ENCODE measurements around the gene UFM1. TPM values are rescaled to one million over a fixed set of nuclear protein-coding genes. Genes with fewer than 3 reads are reported as not detected.
"Not testable (repeated sequence)": the region's sequence is repeated elsewhere in the genome, so short reads cannot be mapped to it uniquely, and the experiment has no call there.

Gene UFM1
- total RNA-seq, 1 experiment from 2014 or later: 42.9 TPM

DNA sequence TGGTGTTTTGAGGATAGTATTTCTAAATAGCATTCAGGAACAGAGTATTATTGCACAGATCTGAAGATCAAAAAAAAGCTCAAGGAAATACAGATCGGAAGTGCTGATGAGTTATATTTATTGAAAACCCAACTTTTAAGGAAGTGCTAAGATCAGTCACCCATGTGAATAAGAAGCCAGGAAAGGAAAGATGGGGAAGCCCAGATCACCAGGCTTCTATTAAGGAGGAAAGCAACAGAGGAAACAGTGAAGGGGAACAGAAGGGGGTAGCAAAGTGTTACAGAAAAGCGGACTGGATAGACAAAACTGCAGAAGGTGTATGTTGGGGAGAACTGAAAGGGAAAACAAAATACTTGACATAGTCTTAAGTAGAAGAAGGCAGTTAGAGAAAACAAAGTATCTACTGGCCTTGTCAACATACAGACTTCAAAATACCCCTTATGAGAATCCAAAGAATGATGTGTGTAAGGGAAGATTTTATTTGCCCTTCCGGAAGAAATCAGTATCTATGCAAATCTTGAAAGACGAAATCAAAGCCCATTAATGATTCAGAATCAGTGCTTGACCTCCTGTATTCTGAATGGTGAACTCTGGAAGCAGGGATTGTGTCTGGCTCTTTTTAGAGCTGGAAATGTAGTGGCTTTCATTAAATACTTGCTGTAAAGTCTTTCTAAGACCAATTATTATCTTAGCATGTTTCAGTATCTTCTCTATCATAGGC lies 12.1 kb downstream of the UFM1 start:
- DNase-seq (ENCODE audit: low spot score): no peak
- in situ Hi-C loops (cut with HindIII; ENCODE audit: low sequenced_read_pairs): no loop called here

DNA sequence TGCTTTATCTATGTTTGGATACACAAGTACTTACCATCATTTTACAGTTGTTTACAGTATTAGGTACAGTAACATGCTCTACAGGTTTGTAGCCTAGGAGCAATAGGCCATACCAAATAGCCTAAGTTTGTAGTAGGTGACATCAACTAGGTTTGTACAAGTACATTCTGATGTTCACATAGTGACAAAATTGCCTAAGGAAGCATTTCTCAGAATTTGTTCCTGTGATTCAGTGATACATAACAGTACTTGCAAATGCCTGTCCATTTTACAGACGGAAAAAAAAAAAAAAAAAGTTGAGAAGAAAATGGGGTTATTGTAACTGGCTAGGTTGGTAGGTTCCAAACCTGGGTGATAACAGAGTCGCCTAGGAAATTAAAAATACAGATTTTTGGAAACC lies 13.6 kb downstream of the UFM1 start:
- in situ Hi-C loops (cut with HindIII; ENCODE audit: low sequenced_read_pairs): no loop called here
- no peak for DNase-seq (ENCODE audit: low spot score)

DNA sequence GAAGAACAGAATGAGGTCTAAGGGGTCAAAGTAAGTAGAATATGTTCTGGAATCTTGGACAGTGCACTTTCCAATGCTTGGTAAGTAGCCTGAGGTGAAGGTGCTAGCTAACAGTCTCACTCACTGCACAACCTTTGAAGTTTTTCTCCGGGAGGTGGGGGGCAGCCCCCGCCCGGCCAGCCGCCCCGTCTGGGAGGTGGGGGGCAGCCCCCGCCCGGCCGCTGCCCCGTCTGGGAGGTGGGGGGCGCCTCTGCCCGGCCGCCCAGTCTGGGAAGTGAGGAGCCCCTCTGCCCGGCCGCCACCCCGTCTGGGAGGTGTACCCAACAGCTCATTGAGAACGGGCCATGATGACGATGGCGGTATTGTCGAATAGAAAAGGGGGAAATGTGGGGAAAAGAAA lies 14.1 kb downstream of the UFM1 start:
- in situ Hi-C loops (cut with HindIII; ENCODE audit: low sequenced_read_pairs); DNase-seq (ENCODE audit: low spot score): not testable (repeated sequence)

DNA sequence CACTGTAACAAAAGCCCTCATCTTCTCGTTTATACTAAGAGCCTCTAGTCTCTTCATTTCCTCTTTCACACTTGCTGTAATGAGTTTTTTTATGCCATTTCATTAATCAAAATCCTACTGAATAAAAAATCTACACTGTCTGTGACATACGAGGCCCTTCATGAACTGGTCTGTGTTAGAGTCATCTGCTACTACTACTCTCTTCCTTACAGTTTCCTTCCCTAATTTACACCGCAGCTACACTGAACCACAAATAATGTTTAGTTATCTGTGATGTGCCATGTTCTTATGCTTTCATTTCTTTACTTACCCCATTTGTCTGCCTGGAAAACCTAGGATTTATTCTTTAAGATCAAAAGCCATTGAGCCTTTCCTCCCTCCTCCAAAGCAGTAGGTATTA lies 16.0 kb downstream of the UFM1 start:
- in situ Hi-C loops (cut with HindIII; ENCODE audit: low sequenced_read_pairs): no loop called here
- no peak for DNase-seq (ENCODE audit: low spot score)

DNA sequence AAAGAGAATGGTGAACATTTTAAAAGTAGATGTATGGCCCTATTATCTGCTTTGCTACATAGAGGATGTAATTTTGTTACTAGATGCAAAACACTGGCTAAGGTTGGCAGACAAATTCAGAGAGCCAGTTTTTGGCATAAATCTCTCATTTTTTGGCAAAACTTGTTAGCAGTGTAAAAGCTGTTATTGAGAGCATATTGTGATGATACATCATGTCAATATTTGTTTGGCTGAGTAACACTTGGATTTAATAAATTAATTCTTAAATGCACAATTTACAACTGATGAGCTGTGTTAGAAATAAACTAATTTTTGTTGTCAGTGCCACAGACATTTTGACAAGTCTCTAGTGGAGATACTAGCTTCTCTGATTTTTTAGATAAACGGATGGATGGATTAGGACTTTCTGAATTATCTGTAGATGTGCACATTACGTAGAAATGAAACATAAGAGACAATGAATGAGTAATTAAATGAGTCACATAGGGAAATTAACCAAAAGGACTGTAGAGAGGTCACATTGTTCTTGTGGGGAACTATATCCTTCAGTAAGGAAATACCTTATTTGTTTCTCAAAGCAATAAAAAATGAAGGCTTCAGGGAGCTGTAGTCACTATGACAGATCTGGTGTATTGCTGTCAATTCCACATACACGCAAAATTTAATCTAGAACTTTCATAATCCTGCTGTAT lies 17.4 kb downstream of the UFM1 start:
- in situ Hi-C loops (cut with HindIII; ENCODE audit: low sequenced_read_pairs): no loop called here
- no peak for DNase-seq (ENCODE audit: low spot score)

DNA sequence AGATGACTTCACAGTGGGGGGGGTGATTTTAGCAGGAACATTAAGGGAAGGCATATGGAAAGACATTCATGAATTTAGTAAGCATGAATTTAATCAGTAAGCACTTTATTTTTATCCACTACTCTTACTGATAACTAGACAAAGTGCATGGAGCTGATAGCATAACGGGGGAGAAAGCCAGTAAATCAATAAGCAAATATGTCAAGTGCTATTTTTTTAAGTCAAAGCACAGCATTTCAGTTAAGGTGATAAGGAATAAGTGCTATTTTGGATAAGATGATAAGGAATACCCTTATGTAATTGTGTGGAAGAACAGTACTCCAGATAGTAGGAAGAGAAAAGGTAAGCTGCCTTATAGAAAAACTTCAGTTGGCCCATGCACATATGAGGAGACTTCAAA lies 19.4 kb downstream of the UFM1 start:
- no peak for DNase-seq (ENCODE audit: low spot score)
- in situ Hi-C loops (cut with HindIII; ENCODE audit: low sequenced_read_pairs): no loop called here

DNA sequence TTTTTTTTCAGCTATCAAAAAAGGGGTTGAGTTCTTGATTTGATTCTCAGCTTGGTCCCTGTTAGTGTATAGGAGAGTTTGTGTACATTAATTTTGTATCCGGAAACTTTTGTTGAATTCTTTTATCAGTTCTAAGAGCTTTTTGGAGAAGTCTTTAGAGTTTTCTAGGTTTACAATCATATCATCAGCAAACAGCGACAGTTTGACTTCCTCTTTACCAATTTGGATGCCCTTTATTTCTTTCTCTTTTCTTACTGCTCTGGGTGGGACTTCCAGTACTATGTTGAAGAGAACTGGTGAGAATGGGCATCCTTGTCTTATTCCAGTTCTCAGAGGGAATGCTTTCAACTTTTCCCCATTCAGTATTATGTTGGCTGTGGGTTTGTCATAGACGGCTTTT lies 20.4 kb downstream of the UFM1 start:
- DNase-seq (ENCODE audit: low spot score); in situ Hi-C loops (cut with HindIII; ENCODE audit: low sequenced_read_pairs): not testable (repeated sequence)

DNA sequence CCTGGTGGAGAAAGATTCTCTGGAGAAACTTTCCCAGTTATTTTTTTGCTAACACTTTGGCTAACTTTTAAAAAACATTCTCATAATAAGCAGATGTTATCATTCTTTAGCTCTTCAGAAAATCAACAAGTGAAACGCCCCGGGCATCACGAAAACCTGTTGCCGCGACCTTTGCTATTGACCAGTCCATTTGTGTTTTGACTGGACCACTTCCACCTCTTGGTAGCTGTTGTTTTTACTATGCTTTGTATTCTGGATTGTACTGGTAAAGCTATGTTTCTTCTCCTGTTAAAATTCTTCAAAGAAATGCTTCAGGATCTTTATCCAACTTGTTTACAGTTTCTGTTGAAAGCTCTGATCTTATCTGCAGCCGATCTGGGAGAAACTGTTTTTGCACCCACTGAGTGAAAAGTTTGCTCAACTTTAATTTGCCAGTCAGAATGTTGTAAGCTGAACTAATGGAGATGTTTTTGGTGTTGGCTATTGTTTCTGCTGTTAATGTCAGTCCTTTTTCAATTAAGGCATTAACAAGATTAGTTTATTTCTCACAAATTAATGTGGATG lies 23.3 kb downstream of the UFM1 start:
- DNase-seq (ENCODE audit: low spot score): no peak
- in situ Hi-C loops (cut with HindIII; ENCODE audit: low sequenced_read_pairs): no loop called here

DNA sequence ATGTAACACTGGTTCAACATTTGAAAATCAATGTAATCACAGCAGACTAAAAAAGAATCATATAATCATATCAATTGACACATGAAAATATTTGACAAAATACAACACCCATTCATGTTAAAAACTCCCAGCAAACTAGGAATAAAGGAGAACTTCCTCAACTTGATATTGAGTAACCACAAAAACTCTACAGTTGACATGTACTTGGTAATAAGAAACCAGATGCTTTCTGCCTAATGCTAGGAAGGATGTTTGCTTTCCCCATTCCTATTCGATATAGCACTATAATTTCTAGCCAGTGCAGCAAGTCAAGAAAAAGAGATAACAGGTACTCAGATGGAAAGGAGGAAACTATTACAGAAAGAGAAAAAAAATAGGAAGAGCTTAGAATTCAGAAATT lies 26.9 kb downstream of the UFM1 start:
- in situ Hi-C loops (cut with HindIII; ENCODE audit: low sequenced_read_pairs): no loop called here
- DNase-seq (ENCODE audit: low spot score): no peak

DNA sequence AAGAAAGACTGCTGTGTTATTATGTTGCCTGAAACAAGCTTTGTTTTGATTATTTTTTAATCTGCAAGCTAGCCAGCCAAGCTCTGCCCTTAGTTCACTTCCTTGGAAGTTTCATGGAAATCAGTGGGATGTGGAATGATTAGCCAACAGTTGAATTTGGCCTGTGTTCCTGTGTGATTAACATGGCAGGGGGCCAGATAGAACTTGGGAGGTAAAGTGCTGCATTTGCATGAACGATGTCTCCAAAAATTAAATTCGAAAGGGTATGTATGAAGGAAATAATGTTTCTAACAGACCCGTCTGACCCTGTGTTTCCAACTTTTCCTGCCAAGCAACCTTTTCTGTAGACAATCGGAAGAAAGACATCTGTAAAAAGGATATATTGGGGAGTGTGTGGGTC lies 32.2 kb downstream of the UFM1 start:
- DNase-seq (ENCODE audit: low spot score): no peak
- in situ Hi-C loops (cut with HindIII; ENCODE audit: low sequenced_read_pairs): no loop called here

DNA sequence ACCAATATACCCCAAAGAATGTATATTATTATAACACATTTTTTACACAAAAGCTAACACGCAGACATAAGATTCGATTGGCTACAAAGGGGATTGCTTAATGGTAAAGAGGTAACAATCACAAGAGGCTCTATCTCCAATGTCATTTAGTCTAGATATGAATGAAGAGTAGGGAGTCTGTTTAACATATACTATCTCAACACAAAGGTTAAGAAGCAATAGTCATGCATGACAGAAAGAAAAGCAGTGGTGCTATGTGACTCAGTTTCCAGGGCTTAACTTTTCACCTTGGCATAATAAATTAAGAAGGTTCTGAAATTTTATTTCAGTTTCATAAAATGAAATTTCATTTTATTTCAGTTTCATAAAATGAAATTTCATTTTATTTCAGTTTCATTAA lies 33.3 kb downstream of the UFM1 start:
- in situ Hi-C loops (cut with HindIII; ENCODE audit: low sequenced_read_pairs): no loop called here
- no peak for DNase-seq (ENCODE audit: low spot score)

DNA sequence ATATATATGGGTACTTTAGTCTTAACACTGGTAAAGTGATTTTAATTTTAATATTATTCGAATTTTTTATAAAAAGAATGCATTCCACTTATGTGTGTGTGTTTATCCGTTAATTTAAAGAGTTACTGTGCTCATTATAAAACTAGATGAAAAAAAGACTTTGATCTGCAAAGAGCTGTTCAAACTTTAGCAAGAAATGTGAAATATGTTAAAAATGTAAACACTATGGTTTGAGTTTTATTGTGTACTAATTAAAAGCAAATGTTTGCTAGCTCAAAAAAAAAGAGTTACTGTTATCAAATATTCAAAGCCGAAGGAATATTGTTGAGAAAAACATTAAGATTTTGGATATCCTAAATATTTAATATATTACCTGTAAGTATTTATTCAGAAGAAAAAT lies 34.5 kb downstream of the UFM1 start:
- in situ Hi-C loops (cut with HindIII; ENCODE audit: low sequenced_read_pairs): no loop called here

DNA sequence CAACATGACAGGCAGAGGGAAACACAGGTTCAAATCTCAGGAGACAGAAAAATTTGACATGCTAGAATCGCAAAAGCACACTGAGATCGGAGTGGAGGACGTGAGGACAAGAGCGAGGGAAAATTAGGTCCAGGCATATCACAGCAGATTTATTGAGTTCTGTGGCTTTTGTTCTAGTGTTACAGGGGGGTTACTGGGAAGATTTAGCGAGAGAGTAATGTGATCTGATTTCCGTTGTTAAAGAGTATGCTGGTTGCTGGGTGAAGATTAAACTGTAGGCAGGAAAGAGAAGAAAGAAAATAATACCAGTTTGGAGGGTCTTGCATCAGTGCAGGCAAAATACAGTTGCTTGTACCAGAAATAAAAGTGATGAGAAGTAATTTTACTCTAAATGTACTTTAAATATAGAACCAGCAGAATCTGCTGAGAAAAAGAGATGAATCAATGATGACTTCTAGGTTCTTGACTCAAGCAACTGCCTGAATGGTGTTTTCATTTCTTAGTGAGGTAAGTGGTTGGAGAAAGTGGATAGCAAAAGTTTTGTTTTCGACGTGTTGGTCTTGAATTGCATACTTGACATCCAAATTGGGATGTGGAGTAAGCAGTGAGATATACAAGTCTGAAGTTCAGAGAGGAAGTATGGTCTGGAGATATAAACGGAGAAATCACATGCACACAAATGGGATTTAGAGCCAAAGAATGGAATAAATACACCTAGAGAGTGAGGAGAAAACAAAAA lies 35.7 kb downstream of the UFM1 start:
- no peak for DNase-seq (ENCODE audit: low spot score)
- in situ Hi-C loops (cut with HindIII; ENCODE audit: low sequenced_read_pairs): no loop called here

More for the DNA sequence above, 34.5 kb downstream of the UFM1 start:
- no peak for DNase-seq (ENCODE audit: low spot score)

DNA sequence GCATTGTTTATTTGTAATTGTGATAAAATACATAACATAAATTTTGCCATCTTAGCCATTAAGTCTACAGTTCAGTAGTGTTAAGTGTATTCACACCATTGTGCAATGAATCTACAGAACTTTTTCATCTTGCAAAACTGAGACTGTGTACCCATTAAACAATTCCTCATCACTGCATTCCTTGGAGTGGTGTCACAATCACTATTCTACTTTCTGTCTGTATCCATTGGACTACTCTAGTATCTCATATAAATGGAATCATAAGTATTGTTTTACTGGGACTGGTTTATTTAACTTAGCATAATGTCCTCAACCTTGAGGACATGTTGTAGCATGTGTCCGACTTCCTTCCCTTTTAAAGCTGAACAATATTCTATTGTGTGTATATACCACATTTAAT lies 36.8 kb downstream of the UFM1 start:
- in situ Hi-C loops (cut with HindIII; ENCODE audit: low sequenced_read_pairs): no loop called here

DNA sequence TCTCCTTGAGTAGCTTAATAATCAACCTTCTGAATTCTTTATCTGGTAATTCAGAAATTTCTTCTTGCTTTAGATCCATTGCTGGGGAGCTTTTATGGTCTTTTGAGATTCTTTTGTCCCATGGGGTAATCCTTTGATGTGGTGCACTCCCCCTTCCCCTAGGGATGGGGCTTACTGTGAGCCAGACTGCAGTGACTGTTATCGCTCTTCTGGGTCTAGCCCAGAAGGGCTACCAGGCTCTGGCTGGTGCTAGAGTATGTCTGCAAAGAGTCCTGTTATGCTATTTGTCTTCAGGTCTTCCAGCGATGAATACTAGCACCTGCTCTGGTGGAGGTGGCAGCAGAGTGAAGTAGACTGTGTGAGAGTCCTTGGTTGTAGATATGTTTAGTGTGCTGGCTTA lies 41.7 kb downstream of the UFM1 start:
- no peak for DNase-seq (ENCODE audit: low spot score)
- in situ Hi-C loops (cut with HindIII; ENCODE audit: low sequenced_read_pairs): no loop called here

More for the DNA sequence above, 36.8 kb downstream of the UFM1 start:
- no peak for DNase-seq (ENCODE audit: low spot score)

DNA sequence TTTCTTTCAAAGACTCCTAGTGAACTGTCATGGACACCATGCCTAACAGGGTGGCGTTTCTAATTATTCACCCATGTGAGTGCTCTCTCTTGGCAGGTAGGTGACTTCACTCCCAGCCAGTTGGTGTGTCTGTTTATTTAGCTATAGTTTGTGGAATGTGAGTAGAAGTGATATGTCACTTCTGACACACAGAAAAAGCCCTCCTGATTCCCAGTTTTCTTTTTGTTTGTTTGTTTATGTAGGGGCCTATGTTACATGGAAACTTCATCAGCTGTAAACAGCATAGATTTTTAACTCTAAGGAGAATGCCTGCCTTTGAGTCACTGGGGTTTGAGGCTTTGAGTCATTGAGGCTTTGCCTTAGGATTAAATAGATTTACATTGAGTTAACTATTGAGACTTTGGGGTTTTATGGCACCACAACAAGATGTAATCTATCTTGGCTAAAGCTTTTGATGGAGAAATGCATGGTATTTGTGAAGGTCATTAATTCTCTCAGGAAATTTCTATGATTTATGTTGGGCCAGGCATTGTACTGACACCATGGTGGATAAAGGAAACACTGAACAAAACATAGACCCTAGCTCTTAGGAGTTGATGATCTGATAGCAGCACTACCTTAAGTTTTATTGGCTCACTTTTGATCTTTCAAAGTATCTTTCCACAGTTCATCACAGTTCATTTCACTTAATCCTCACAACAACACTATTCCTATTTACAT lies 45.3 kb downstream of the UFM1 start:
- in situ Hi-C loops (cut with HindIII; ENCODE audit: low sequenced_read_pairs): no loop called here

DNA sequence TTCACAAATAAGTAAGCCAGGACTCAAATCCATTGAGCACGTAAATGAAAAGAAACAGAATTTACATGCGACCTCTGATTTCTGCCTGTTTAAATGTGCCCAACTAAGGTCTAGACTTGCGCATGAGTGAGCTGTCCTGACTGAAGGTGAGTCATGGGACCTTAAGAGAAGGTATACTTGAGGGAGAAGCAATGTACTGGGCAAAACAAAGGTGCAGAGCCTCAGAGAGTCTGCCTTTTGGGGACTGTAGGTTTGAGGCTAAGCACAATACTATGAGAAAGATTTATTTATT lies 45.8 kb downstream of the UFM1 start:
- DNase-seq (ENCODE audit: low spot score): no peak
- in situ Hi-C loops (cut with HindIII; ENCODE audit: low sequenced_read_pairs): no loop called here

More for the DNA sequence above, 45.3 kb downstream of the UFM1 start:
- no peak for DNase-seq (ENCODE audit: low spot score)

DNA sequence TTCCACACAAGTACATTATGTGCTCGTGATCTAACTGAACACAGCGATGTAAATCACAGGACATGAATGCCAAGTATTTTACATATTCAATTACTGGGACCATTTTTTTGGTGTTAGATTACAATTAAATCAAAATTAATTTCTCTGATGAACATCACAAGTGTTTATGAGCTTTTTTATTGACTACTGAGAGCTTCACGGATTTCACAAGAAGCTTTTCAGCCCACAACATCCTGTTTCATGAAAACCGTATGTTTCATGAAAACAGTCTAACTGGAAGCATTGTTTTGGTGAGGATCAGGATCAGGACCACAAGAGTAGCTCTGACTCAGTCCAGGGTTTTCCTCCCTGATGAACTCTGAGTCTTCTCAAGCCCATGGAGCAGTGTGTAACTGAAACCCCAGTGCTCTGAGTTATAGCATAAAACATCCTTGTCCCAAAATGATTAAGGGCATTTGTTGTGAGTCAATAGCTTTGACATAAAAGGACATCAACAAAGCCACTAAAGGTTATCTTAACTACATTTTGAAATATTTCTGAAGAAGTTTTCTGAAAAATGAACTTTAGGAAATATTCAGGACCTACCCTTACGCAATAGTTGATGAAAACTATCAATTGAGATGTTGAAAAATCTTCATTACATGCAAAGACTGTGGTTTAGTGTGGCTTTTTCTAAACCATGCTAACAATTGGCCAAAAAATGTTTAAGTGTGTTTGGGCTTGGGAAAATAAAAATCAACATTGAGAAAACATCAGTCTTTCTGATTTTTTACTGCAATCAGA lies 49.3 kb downstream of the UFM1 start:
- in situ Hi-C loops (cut with HindIII; ENCODE audit: low sequenced_read_pairs): no loop called here
- DNase-seq (ENCODE audit: low spot score): no peak

DNA sequence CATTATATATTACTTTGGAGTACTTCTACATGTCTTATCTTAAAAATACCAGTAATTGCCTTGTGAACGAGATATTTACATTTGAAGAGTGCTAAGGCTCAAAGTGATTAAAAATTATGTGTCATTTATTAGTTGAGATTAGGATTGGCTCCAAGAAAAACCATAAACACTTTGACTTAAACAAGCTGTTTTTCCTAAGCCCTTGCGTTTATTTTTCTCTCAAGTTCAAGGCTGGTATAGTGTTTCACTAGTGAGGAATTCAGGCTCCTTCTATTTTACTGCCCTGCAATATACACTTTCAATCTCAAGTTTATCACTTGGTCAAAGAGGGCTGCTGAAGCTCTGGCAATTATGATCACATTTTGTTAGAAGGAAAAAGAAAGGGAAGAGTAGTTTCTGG lies 49.9 kb downstream of the UFM1 start:
- DNase-seq (ENCODE audit: low spot score): no peak
- in situ Hi-C loops (cut with HindIII; ENCODE audit: low sequenced_read_pairs): no loop called here
